GM12874 (cell line): Measurements from ENCODE around the gene FCN1.

Experiments
- TF ChIP-seq, protein P1 (sequence below): IDR thresholded peaks from 2 replicates; pipeline ENCODE4 v1.5.1; 2011; ENCODE audit warnings: low read depth, mild to moderate bottlenecking, control low read depth, low read length, moderate library complexity; ENCODE audit not compliant: insufficient read depth

The FCN1 gene

DNA sequence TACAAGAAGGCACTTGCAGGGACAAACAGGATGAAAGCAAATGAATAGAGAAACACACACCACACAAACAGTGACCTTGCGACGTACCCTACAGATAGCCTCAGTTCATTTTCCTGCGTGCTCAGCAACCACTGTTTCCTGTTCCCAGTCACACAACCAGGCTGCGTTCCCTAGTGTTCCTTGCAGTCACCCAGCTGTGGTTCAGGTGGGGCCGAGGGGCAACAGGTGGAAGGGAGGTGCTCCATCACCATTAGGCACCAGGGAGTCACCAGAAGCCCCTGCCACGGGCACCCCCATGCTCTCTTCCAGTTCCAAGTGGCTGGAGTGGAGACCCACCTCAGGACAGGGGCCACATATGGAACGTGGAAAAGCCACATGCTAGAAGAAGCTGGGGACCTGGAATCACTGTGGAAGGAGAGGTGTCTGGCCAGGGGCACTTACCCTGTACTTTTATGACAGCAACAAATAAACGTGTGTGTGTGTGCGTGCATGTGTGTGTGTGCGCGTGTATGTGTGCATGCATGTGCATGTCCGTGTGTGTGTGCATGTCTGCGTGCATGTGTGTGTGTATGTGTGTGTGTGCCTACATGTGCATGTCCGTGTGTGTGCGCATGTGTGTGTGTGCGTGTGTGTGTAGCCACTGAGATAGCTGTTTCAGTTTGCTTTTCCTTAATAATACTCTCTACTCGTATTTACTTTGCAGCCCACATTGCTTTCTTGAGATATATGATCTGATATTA, 55.9 kb downstream of the FCN1 start:
- TF ChIP-seq, protein P1, sequence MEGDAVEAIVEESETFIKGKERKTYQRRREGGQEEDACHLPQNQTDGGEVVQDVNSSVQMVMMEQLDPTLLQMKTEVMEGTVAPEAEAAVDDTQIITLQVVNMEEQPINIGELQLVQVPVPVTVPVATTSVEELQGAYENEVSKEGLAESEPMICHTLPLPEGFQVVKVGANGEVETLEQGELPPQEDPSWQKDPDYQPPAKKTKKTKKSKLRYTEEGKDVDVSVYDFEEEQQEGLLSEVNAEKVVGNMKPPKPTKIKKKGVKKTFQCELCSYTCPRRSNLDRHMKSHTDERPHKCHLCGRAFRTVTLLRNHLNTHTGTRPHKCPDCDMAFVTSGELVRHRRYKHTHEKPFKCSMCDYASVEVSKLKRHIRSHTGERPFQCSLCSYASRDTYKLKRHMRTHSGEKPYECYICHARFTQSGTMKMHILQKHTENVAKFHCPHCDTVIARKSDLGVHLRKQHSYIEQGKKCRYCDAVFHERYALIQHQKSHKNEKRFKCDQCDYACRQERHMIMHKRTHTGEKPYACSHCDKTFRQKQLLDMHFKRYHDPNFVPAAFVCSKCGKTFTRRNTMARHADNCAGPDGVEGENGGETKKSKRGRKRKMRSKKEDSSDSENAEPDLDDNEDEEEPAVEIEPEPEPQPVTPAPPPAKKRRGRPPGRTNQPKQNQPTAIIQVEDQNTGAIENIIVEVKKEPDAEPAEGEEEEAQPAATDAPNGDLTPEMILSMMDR = no peak

DNA sequence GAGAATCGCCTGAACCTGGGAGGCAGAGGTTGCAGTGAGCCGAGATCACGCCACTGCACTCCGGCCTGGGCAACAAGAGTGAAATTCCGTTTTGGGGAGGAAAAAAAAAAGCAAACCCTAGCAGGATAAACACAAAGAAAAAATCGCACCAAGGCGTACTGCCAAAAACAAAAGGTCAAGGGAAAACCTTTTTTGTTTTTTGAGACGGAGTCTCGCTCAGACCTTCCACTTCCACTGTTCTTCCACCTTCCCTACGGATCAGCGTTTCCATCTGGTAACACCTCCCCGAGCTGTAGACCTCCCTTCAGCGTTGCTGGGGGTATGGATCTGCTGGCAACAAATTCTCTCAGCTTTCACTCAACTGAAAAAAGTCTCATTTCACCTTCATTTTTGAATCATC, 57.2 kb downstream of the FCN1 start:
- TF ChIP-seq, protein P1 = no peak

DNA sequence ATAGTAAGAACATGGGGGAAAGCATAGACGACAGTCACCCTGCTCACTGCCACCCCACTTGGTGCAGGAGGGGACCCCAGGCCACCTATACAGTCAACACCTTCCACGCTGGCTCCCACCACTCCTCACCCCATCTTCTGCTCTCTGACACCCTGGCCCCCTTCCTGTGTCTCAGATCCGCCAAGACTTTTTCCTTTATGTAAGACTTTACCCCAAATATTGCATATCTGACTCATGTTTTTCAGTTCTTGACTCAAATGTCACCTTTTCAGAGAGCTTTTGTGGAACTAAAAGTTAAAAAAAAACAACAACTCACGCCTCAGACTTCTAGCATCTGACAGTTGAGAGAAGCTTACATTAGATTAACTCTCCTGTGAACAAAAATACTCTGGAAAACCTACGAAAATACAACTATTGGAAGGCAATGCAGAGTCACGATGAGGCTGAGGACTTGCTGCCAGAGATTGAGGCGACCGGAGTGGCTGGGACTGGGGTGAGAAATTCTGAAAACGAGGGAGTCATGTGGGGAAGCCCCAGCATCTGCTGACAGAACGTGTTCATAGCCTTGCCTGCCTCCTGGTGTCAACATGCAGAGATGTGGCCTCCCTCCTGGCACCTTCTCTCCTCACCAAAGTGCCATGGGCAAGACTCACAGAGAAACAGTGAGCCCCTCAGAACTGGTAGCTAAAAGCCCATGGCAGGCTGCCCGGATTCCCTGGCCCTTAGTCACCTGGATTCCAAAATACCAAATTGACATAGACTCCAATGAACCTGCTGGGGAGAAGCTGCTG, 59.5 kb downstream of the FCN1 start:
- TF ChIP-seq, protein P1 = no peak

DNA sequence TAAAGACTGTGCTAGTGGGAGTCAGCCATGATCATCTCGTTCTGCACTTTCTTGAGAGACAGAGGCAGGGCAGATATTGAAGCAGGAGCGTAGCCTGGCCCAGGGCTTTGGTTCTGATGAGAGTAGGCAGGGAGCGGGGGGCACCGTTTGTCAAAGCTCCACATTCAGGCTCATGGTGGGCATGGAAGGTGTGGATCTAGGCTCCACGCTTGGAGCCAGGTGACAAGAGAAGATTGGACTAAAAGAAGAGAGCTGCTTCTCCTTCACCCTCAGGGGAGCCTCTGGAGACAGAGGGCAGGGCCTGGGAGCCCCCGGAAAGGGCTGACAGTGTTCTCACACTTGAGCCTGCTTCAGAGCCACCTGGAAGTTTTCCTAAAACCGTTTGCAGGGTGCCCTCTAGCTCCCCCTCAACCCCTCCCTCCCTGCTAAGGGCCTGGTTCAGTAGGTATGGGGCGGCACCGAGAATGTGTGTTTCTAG, 61.8 kb downstream of the FCN1 start:
- TF ChIP-seq, protein P1 = no peak
